ENCODE results near the gene MTHFD1L.

The MTHFD1L gene

GRCh38 chr6:151015101-151015700, 149.7 kb downstream of the MTHFD1L start:
- no peak for DNase-seq (ENCODE audit: low read depth)

- no peak for DNase-seq (ENCODE audit: low read depth)
Measured at GRCh38 chr6:151016107-151016506, 150.6 kb downstream of the MTHFD1L start.

GRCh38 chr6:151018046-151018445, 152.5 kb downstream of the MTHFD1L start:
- DNase-seq (ENCODE audit: low read depth): no peak

GRCh38 chr6:151018911-151019782, 153.6 kb downstream of the MTHFD1L start:
- no peak for DNase-seq (ENCODE audit: low read depth)

GRCh38 chr6:151021896-151022295, 156.4 kb downstream of the MTHFD1L start:
- DNase-seq (ENCODE audit: low read depth): no peak

- no peak for DNase-seq (ENCODE audit: low read depth)
Measured at GRCh38 chr6:151022492-151022891, 157.0 kb downstream of the MTHFD1L start.

- DNase-seq (ENCODE audit: low read depth): no peak
Measured at GRCh38 chr6:151023342-151023741, 157.8 kb downstream of the MTHFD1L start.

GRCh38 chr6:151024597-151024996, 159.1 kb downstream of the MTHFD1L start:
- no peak for DNase-seq (ENCODE audit: low read depth)

GRCh38 chr6:151025076-151025475, 159.6 kb downstream of the MTHFD1L start:
- no peak for DNase-seq (ENCODE audit: low read depth)

GRCh38 chr6:151026041-151026663, 160.7 kb downstream of the MTHFD1L start:
- no peak for DNase-seq (ENCODE audit: low read depth)

- no peak for DNase-seq (ENCODE audit: low read depth)
Measured at GRCh38 chr6:151027295-151027747, 161.8 kb downstream of the MTHFD1L start.

GRCh38 chr6:151027936-151028838, 162.7 kb downstream of the MTHFD1L start:
- no peak for DNase-seq (ENCODE audit: low read depth)

- DNase-seq (ENCODE audit: low read depth): no peak
Measured at GRCh38 chr6:151029970-151030369, 164.5 kb downstream of the MTHFD1L start.

GRCh38 chr6:151032034-151032433, 166.5 kb downstream of the MTHFD1L start:
- DNase-seq (ENCODE audit: low read depth): no peak

GRCh38 chr6:151034825-151035781, 169.6 kb downstream of the MTHFD1L start:
- no peak for DNase-seq (ENCODE audit: low read depth)

GRCh38 chr6:151036211-151036721, 170.8 kb downstream of the MTHFD1L start:
- peak; percentile 68 for DNase-seq (ENCODE audit: low read depth)

- no peak for DNase-seq (ENCODE audit: low read depth)
Measured at GRCh38 chr6:151036869-151037680, 171.6 kb downstream of the MTHFD1L start.

- no peak for DNase-seq (ENCODE audit: low read depth)
Measured at GRCh38 chr6:151038616-151039015, 173.1 kb downstream of the MTHFD1L start.

- peak; percentile 85 for DNase-seq (ENCODE audit: low read depth)
Measured at GRCh38 chr6:151040888-151041521, 175.5 kb downstream of the MTHFD1L start.

All from GM04503 (cell line).